Astrocyte (in vitro differentiated cells and primary cell): ENCODE results near the gene SLC25A53. TPM values are rescaled to one million over a fixed set of nuclear protein-coding genes. Genes with fewer than 3 reads are reported as not detected.

Experiments
- DNase-seq: peaks from one replicate; pipeline ENCODE4 v3.0.0-alpha.2; 2010; ENCODE audit warnings: low read depth
- FAIRE-seq: peaks from 2 replicates; lab custom pipeline; 2011; peaks lifted over from hg19 to GRCh38; lab: Jason Lieb, UNC
- H2AFZ ChIP-seq: 2 replicates; pipeline ENCODE4 v1.6.0; 2012; ENCODE audit warnings: low read depth, low read length, inconsistent platforms
- H3K27ac ChIP-seq: 2 replicates; pipeline ENCODE4 v1.5.1; 2011; ENCODE audit warnings: low read depth, low read length, inconsistent platforms
- H3K27me3 ChIP-seq: 2 replicates; pipeline ENCODE4 v1.6.0; 2011; ENCODE audit warnings: low read length, inconsistent platforms; ENCODE audit not compliant: insufficient read depth
- H3K36me3 ChIP-seq: 2 replicates; pipeline ENCODE4 v1.5.1; 2011; ENCODE audit warnings: low read length, inconsistent platforms; ENCODE audit not compliant: insufficient read depth
- H3K4me1 ChIP-seq: 2 replicates; pipeline ENCODE4 v1.5.1; 2011; ENCODE audit warnings: low read length, inconsistent platforms; ENCODE audit not compliant: insufficient read depth
- H3K4me2 ChIP-seq: 2 replicates; pipeline ENCODE4 v1.6.0; 2012; ENCODE audit warnings: low read length, inconsistent platforms
- H3K4me3 ChIP-seq: 2 replicates; pipeline ENCODE4 v1.5.1; 2011; ENCODE audit warnings: low read depth, mild to moderate bottlenecking, low read length, inconsistent platforms; ENCODE audit not compliant: insufficient read depth
- H3K79me2 ChIP-seq: 2 replicates; pipeline ENCODE4 v1.6.0; 2012; ENCODE audit warnings: mild to moderate bottlenecking, low read length, inconsistent platforms; ENCODE audit not compliant: insufficient read depth
- H3K9ac ChIP-seq: 2 replicates; pipeline ENCODE4 v1.6.0; 2012; ENCODE audit warnings: mild to moderate bottlenecking, low read length, inconsistent platforms
- H3K9me3 ChIP-seq: 2 replicates; pipeline ENCODE4 v1.5.1; 2012; ENCODE audit warnings: low read depth, mild to moderate bottlenecking, low read length, inconsistent platforms; ENCODE audit not compliant: insufficient read depth
- H4K20me1 ChIP-seq: 2 replicates; pipeline ENCODE4 v1.6.0; 2012; ENCODE audit warnings: low read length, inconsistent platforms; ENCODE audit not compliant: insufficient read depth
- H3K27ac Mint-ChIP-seq: one replicate; pipeline ENCODE4 v1.8.0; 2021; ENCODE audit warnings: mild to moderate bottlenecking, mixed read lengths; ENCODE audit not compliant: unreplicated experiment
- H3K27me3 Mint-ChIP-seq: one replicate; pipeline ENCODE4 v1.8.0; 2021; ENCODE audit warnings: low read depth, mixed read lengths; ENCODE audit not compliant: unreplicated experiment
- H3K36me3 Mint-ChIP-seq: one replicate; pipeline ENCODE4 v1.8.0; 2021; ENCODE audit warnings: low read depth, mixed read lengths; ENCODE audit not compliant: unreplicated experiment
- H3K4me1 Mint-ChIP-seq: one replicate; pipeline ENCODE4 v1.8.0; 2021; ENCODE audit warnings: low read depth, mixed read lengths; ENCODE audit not compliant: unreplicated experiment
- H3K4me3 Mint-ChIP-seq: one replicate; pipeline ENCODE4 v1.8.0; 2021; ENCODE audit warnings: mild to moderate bottlenecking, moderate library complexity, mixed read lengths; ENCODE audit not compliant: unreplicated experiment
- H3K9me3 Mint-ChIP-seq: one replicate; pipeline ENCODE4 v1.8.0; 2021; ENCODE audit warnings: mild to moderate bottlenecking, mixed read lengths; ENCODE audit not compliant: unreplicated experiment
- CTCF ChIP-seq: IDR thresholded peaks from 2 replicates; pipeline ENCODE4 v1.5.1; 2011; ENCODE audit warnings: low read depth, mild to moderate bottlenecking, inconsistent platforms, low read length, moderate library complexity; ENCODE audit not compliant: insufficient read depth
- EZH2 ChIP-seq: IDR thresholded peaks from 2 replicates; pipeline ENCODE4 v1.6.1; 2012; ENCODE audit warnings: mild to moderate bottlenecking, low read length, inconsistent platforms; ENCODE audit not compliant: insufficient read depth
- total RNA-seq: library from RNA; stranded (reverse); gene quantifications from 2 replicates; pipeline ENCODE4 v1.2.1, GENCODE V29; 2021

Gene SLC25A53
- total RNA-seq, 1 donor from 2014 or later = 5.3 TPM

DNA sequence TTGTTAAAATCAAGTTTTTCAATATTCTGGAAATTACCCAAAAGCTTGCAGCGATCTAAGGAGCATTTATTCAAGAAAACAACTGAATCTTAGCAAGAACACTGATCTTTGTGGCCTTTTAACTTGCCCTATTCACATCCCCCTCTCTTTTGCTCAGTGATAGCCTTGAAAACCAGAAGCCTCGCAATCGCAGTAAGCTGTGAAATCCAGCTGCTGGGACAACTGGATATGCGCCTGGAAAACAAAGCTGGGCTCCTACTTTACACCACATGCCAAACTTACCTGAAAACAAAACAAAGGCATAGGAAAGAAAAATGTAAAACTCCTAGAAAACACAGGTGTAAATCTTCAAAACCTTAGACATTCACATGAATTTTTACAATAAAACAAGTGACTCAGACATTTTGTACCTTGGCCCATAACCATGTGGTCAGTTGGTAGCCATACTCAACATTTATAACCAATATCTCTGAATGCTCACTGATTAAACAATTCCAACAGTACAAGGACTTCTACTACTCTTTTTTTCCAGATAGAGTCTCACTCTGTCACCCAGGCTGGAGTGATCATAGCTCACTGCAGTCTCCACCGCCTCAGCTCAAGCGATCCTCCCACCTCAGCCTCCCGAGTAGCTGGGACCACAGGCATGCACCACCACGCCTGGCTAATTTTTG, 15.6 kb downstream of the SLC25A53 start:
- H3K27ac Mint-ChIP-seq = no peak overlapping the region
- Histone ChIP-seq H3K27ac (no peak overlapping the region), H3K79me2 (no peaks in the 10 kb centered on the region), H3K36me3 (no peaks in the 10 kb centered on the region), H4K20me1 (no peaks in the 10 kb centered on the region), H3K4me2 (no peak overlapping the region), H3K4me1 (no peaks in the 10 kb centered on the region), H3K4me3 (no peak overlapping the region), H2AFZ (no peak overlapping the region), H3K27me3 (no peaks in the 10 kb centered on the region), H3K9me3 (no peaks in the 10 kb centered on the region), H3K9ac (no peak overlapping the region)
- no peaks in the 10 kb centered on the region for H3K9me3 Mint-ChIP-seq
- H3K27me3 Mint-ChIP-seq = peaks cover 2% of the 10 kb centered on the region
- H3K4me1 Mint-ChIP-seq = peaks cover 2% of the 10 kb centered on the region
- TF ChIP-seq EZH2 = no peak
- no peak for TF ChIP-seq CTCF
- H3K36me3 Mint-ChIP-seq = no peaks in the 10 kb centered on the region
- DNase-seq = no peak
- H3K4me3 Mint-ChIP-seq = no peak overlapping the region
- peak; percentile 80 for FAIRE-seq

DNA sequence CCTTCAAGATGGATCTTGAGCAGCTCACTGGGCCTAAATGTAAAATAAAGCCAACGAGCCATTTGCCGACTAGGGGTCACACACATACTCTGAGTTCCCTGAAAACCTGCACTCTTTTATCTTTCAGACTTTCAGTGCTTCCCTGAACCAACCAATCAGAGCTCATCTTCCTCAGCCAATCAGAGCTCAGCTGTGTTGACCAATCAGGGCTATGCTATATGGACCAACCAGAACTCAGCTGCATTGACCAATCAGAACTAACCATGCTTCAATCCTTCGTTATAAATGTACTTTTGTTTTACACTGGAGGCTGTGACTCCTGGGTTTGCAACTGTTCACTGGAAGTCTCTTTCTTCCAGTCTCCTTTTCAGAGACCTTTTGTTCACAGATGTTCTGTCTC, 19.3 kb downstream of the SLC25A53 start:
- no peaks in the 10 kb centered on the region for H3K4me1 ChIP-seq
- H3K4me3 Mint-ChIP-seq = no peak overlapping the region
- H3K27ac Mint-ChIP-seq = no peak overlapping the region
- TF ChIP-seq EZH2 = no peak
- TF ChIP-seq CTCF = no peak
- no peak overlapping the region for H3K4me2 ChIP-seq
- DNase-seq (peak; percentile 12), FAIRE-seq (peak; percentile 74)
- H3K27me3 Mint-ChIP-seq = no peaks in the 10 kb centered on the region
- H3K9me3 Mint-ChIP-seq = no peaks in the 10 kb centered on the region
- no peaks in the 10 kb centered on the region for H4K20me1 ChIP-seq
- no peaks in the 10 kb centered on the region for H3K27me3 ChIP-seq
- H3K4me1 Mint-ChIP-seq = peaks cover 4% of the 10 kb centered on the region
- H3K9ac ChIP-seq = no peak overlapping the region
- no peaks in the 10 kb centered on the region for H3K9me3 ChIP-seq
- H2AFZ ChIP-seq = no peak overlapping the region
- no peak overlapping the region for H3K27ac ChIP-seq
- no peak overlapping the region for H3K4me3 ChIP-seq
- H3K36me3 ChIP-seq = no peaks in the 10 kb centered on the region
- H3K79me2 ChIP-seq = peaks cover 7% of the 10 kb centered on the region
- H3K36me3 Mint-ChIP-seq = peaks cover 2% of the 10 kb centered on the region
